Nephron (organoid): ENCODE measurements around the gene MAGED2.

Experiments
- H3K27ac Mint-ChIP-seq, 3 experiments: 2 replicates each; pipeline ENCODE4 v1.8.0; 2020; ENCODE audit warnings: mixed read lengths in 3 of 3, mild to moderate bottlenecking in 2 of 3, moderate library complexity in 1 of 3
- H3K27me3 Mint-ChIP-seq: 2 replicates; pipeline ENCODE4 v1.8.0; 2021; ENCODE audit warnings: low read depth, mild to moderate bottlenecking, moderate library complexity, mixed read lengths
- H3K36me3 Mint-ChIP-seq: 2 replicates; pipeline ENCODE4 v1.8.0; 2020; ENCODE audit warnings: low read depth, mixed read lengths
- H3K4me1 Mint-ChIP-seq: 2 replicates; pipeline ENCODE4 v1.8.0; 2020; ENCODE audit warnings: mixed read lengths
- H3K4me3 Mint-ChIP-seq, 3 experiments: 2 replicates each; pipeline ENCODE4 v1.8.0; 2020; ENCODE audit warnings: mild to moderate bottlenecking in 3 of 3, mixed read lengths in 3 of 3, moderate library complexity in 2 of 3
- H3K9me3 Mint-ChIP-seq: 2 replicates; pipeline ENCODE4 v1.8.0; 2020; ENCODE audit warnings: mixed read lengths
- TF ChIP-seq, protein P1 (sequence below), 3 experiments: fragments of 200-600 bp; sonication (generic); IDR thresholded peaks; one replicate each; pipeline ENCODE4 v1.5.0; 2021; ENCODE audit warnings: antibody characterized with exemption in 3 of 3; ENCODE audit not compliant: unreplicated experiment in 3 of 3

MAGED2 gene

GRCh38 chrX:54811301-54811885 is 3.8 kb downstream of the MAGED2 start:
- H3K36me3 Mint-ChIP-seq, result peaks cover 71% of the 10 kb centered on the region
- H3K9me3 Mint-ChIP-seq, result peaks cover 20% of the 10 kb centered on the region
- H3K27me3 Mint-ChIP-seq, result no peaks in the 10 kb centered on the region
- peak overlapping the region; percentile 56 to 77 (median 63) for H3K4me3 Mint-ChIP-seq
- peaks cover 14% of the 10 kb centered on the region for H3K4me1 Mint-ChIP-seq
- no peak overlapping the region for H3K27ac Mint-ChIP-seq
- TF ChIP-seq, protein P1, sequence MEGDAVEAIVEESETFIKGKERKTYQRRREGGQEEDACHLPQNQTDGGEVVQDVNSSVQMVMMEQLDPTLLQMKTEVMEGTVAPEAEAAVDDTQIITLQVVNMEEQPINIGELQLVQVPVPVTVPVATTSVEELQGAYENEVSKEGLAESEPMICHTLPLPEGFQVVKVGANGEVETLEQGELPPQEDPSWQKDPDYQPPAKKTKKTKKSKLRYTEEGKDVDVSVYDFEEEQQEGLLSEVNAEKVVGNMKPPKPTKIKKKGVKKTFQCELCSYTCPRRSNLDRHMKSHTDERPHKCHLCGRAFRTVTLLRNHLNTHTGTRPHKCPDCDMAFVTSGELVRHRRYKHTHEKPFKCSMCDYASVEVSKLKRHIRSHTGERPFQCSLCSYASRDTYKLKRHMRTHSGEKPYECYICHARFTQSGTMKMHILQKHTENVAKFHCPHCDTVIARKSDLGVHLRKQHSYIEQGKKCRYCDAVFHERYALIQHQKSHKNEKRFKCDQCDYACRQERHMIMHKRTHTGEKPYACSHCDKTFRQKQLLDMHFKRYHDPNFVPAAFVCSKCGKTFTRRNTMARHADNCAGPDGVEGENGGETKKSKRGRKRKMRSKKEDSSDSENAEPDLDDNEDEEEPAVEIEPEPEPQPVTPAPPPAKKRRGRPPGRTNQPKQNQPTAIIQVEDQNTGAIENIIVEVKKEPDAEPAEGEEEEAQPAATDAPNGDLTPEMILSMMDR (IDR thresholded peaks at IDR 0.05; ENCODE audit: unreplicated experiment in 3 of 3), result no peak

- no peaks in the 10 kb centered on the region for H3K27me3 Mint-ChIP-seq
- no peak overlapping the region for H3K27ac Mint-ChIP-seq
- peaks cover 11% of the 10 kb centered on the region for H3K4me1 Mint-ChIP-seq
- peak overlapping the region in 1 of 3 experiments; percentile 37 for H3K4me3 Mint-ChIP-seq
- peaks cover 17% of the 10 kb centered on the region for H3K9me3 Mint-ChIP-seq
- TF ChIP-seq, protein P1 (IDR thresholded peaks at IDR 0.05; ENCODE audit: unreplicated experiment in 3 of 3), result no peak
- H3K36me3 Mint-ChIP-seq, result peaks cover 73% of the 10 kb centered on the region
Measured at GRCh38 chrX:54812306-54812705, 4.8 kb downstream of the MAGED2 start.

DNA sequence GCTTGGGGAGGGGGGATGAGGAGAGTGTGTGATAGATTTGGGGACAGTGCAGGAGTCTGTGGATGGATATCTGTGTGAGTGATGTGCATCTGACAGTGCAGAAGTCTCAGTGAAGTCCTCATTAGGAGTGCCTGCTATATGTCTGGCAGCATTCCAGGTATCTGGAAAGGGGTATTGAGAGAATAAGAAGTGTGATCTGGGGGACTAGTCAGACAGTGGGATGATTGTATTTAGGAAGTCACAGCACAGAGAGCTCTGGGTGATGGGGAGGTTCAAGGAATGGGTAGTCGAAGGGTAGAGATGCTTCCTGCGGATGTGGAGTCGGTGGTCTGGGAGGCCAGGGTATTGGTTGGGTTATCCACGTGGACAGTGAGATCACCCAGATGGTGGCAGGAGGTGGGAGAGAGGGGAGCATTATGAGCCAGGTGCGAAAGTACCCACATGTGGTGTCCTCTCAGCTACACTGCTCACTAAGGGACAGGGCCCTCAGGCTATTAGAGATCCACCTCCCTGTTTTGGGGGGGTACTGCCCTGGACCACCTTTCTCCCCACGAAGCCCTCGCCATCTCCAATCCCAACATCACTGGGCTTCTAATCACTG is 9.8 kb downstream of the MAGED2 start:
- Mint-ChIP-seq H3K4me3 (no peak overlapping the region), H3K9me3 (peaks cover 9% of the 10 kb centered on the region), H3K36me3 (peaks cover 40% of the 10 kb centered on the region), H3K4me1 (peaks cover under 1% of the 10 kb centered on the region), H3K27ac (peak overlapping the region; percentile 36 to 87 (median 75)), H3K27me3 (no peaks in the 10 kb centered on the region)
- TF ChIP-seq, protein P1 (IDR thresholded peaks at IDR 0.05; ENCODE audit: unreplicated experiment in 3 of 3), result no peak

DNA sequence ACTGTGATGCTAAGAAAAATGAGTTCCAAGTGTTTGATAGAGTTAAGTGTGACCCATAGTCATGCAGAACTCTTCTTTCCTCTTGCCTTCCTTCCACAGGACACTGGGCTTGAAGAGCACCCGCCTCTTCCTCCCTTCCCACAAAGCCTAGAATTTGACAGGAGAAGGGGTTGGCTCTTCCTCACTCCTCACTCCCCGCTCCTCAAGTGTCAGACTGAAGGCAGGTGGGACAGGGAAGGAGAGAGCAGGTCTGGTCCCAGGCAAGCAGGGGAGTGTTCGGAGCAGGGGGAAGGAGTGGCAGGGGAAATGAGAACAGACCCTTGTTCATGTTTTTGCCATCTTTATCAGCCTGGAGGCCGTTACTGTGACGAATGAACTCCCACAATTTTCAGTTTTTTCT is 10.7 kb downstream of the MAGED2 start:
- Mint-ChIP-seq H3K4me1 (peaks cover 5% of the 10 kb centered on the region), H3K36me3 (peaks cover 31% of the 10 kb centered on the region), H3K27ac (peak overlapping the region; percentile 36 to 87 (median 75)), H3K27me3 (no peaks in the 10 kb centered on the region), H3K9me3 (peaks cover 10% of the 10 kb centered on the region), H3K4me3 (no peak overlapping the region)
- TF ChIP-seq, protein P1 (IDR thresholded peaks at IDR 0.05; ENCODE audit: unreplicated experiment in 3 of 3), result no peak

GRCh38 chrX:54819201-54819600 is 11.7 kb downstream of the MAGED2 start:
- H3K4me1 Mint-ChIP-seq, result peaks cover 13% of the 10 kb centered on the region
- H3K9me3 Mint-ChIP-seq, result peaks cover 10% of the 10 kb centered on the region
- TF ChIP-seq, protein P1 (IDR thresholded peaks at IDR 0.05; ENCODE audit: unreplicated experiment in 3 of 3), result no peak
- no peaks in the 10 kb centered on the region for H3K27me3 Mint-ChIP-seq
- no peak overlapping the region for H3K27ac Mint-ChIP-seq
- H3K4me3 Mint-ChIP-seq, result no peak overlapping the region
- H3K36me3 Mint-ChIP-seq, result peaks cover 21% of the 10 kb centered on the region

GRCh38 chrX:54820737-54821136 is 13.2 kb downstream of the MAGED2 start:
- Mint-ChIP-seq H3K27ac (no peak overlapping the region), H3K27me3 (no peaks in the 10 kb centered on the region), H3K4me3 (no peak overlapping the region), H3K9me3 (peaks cover 13% of the 10 kb centered on the region), H3K36me3 (peaks cover 8% of the 10 kb centered on the region), H3K4me1 (peaks cover 14% of the 10 kb centered on the region)
- TF ChIP-seq, protein P1 (IDR thresholded peaks at IDR 0.05; ENCODE audit: unreplicated experiment in 3 of 3), result no peak
